IMR-90 (cell line): Measurements from ENCODE around the gene CHSY3. TPM values are rescaled to one million over a fixed set of nuclear protein-coding genes. Genes with fewer than 3 reads are reported as not detected.

Source experiments
- ATAC-seq: fragments of 200-7000 bp; cut with Tn5 transposase; 2 replicates; pipeline ENCODE4 v1.9.1; 2020; ENCODE audit warnings: low read depth, mild to moderate bottlenecking, moderate library complexity
- BruUV-seq: library from RNA; stranded (reverse); fragments of 400-500 nt; replicated peaks from 2 replicates; lab custom pipeline; 2021; lab: Mats Ljungman, UMichigan
- CTCF ChIA-PET: fragments of 300-600 bp; formaldehyde crosslinking; extraction: SDS; loops from one replicate; lab custom pipeline; 2021; ENCODE audit warnings: antibody characterized with exemption; lab: Yijun Ruan, JAX
- POLR2A ChIA-PET: fragments of 300-600 bp; sonication (Branson Sonifier 250); formaldehyde crosslinking; loops from one replicate; lab custom pipeline; 2022; ENCODE audit warnings: antibody characterized with exemption; ENCODE audit not compliant: unreplicated experiment; lab: Charles Lee
- DNase-seq: peaks from one replicate; pipeline ENCODE4 v3.0.0; 2013
- H2AFZ ChIP-seq: replicated peaks from 2 replicates; pipeline ENCODE3; 2013; ENCODE audit warnings: low read length, mild to moderate bottlenecking; ENCODE audit not compliant: poor library complexity
- H2AK5ac ChIP-seq: 2 replicates; pipeline ENCODE4 v1.6.1; 2013; ENCODE audit warnings: low read depth, low read length, inconsistent platforms
- H2AK9ac ChIP-seq: replicated peaks from 2 replicates; pipeline ENCODE3; 2013; ENCODE audit warnings: mild to moderate bottlenecking, low read depth, low read length, moderate library complexity; ENCODE audit not compliant: poor library complexity
- H2BK120ac ChIP-seq: 2 replicates; pipeline ENCODE4 v1.6.1; 2013; ENCODE audit warnings: low read depth, low read length, inconsistent platforms
- H2BK15ac ChIP-seq: 3 replicates; pipeline ENCODE4 v1.6.1; 2013; ENCODE audit warnings: low read depth, low read length, inconsistent platforms
- H2BK20ac ChIP-seq: 2 replicates; pipeline ENCODE4 v1.6.1; 2013; ENCODE audit warnings: low read depth, mild to moderate bottlenecking, inconsistent platforms, low read length, moderate library complexity
- H2BK5ac ChIP-seq: 2 replicates; pipeline ENCODE4 v1.6.1; 2013; ENCODE audit warnings: mild to moderate bottlenecking, low read depth, low read length, inconsistent platforms; ENCODE audit not compliant: poor library complexity, severe bottlenecking
- H3K14ac ChIP-seq: replicated peaks from 2 replicates; pipeline ENCODE4 v1.6.1; 2013; ENCODE audit warnings: low read depth, low read length, inconsistent platforms
- H3K18ac ChIP-seq: 2 replicates; pipeline ENCODE4 v1.6.1; 2013; ENCODE audit warnings: low read depth, low read length, control low read depth
- H3K23ac ChIP-seq: 2 replicates; pipeline ENCODE4 v1.6.1; 2013; ENCODE audit warnings: low read depth, low read length, inconsistent platforms
- H3K27ac ChIP-seq: 2 replicates; pipeline ENCODE4 v1.5.1; 2013; ENCODE audit warnings: mild to moderate bottlenecking, control low read depth, low read length; ENCODE audit not compliant: insufficient read depth
- H3K27me3 ChIP-seq: 2 replicates; pipeline ENCODE4 v1.6.1; 2013; ENCODE audit warnings: low read length; ENCODE audit not compliant: control insufficient read depth, insufficient read depth
- H3K36me3 ChIP-seq: 2 replicates; pipeline ENCODE4 v1.6.1; 2013; ENCODE audit warnings: low read length, mixed read lengths; ENCODE audit not compliant: control insufficient read depth, insufficient read depth
- H3K4ac ChIP-seq: 2 replicates; pipeline ENCODE4 v1.6.1; 2013; ENCODE audit warnings: low read depth, low read length, inconsistent platforms
- H3K4me1 ChIP-seq: 2 replicates; pipeline ENCODE4 v1.6.1; 2013; ENCODE audit warnings: low read length, mixed read lengths; ENCODE audit not compliant: control insufficient read depth, insufficient read depth
- H3K4me2 ChIP-seq: 2 replicates; pipeline ENCODE4 v1.6.1; 2013; ENCODE audit warnings: low read depth, mild to moderate bottlenecking, control low read depth, low read length, moderate library complexity
- H3K4me3 ChIP-seq: 2 replicates; pipeline ENCODE4 v1.5.1; 2013; ENCODE audit warnings: low read depth, mild to moderate bottlenecking, control low read depth, low read length, moderate library complexity; ENCODE audit not compliant: insufficient read depth
- H3K56ac ChIP-seq: 2 replicates; pipeline ENCODE4 v1.6.1; 2013; ENCODE audit warnings: low read length, inconsistent platforms; ENCODE audit not compliant: insufficient read depth; ENCODE audit errors: extremely low read depth
- H3K79me1 ChIP-seq, 2 experiments: 2 replicates each; pipeline ENCODE4 v1.6.1; 2013; ENCODE audit warnings: low read length in 2 of 2, inconsistent platforms in 1 of 2, low read depth in 1 of 2
- H3K9ac ChIP-seq: 2 replicates; pipeline ENCODE4 v1.6.1; 2013; ENCODE audit warnings: low read depth, low read length, control low read depth
- H3K9me1 ChIP-seq: 2 replicates; pipeline ENCODE4 v1.6.1; 2013; ENCODE audit warnings: low read length, inconsistent platforms; ENCODE audit not compliant: insufficient read depth
- H3K9me3 ChIP-seq: 2 replicates; pipeline ENCODE4 v1.6.1; 2013; ENCODE audit warnings: low read length; ENCODE audit not compliant: control insufficient read depth, insufficient read depth
- H4K20me1 ChIP-seq: 2 replicates; pipeline ENCODE4 v1.6.1; 2013; ENCODE audit warnings: low read length, inconsistent platforms; ENCODE audit not compliant: insufficient read depth
- H4K5ac ChIP-seq: 2 replicates; pipeline ENCODE4 v1.6.1; 2013; ENCODE audit warnings: mild to moderate bottlenecking, low read depth, low read length, control low read depth
- H4K8ac ChIP-seq, 2 experiments: 2 replicates each; pipeline ENCODE4 v1.6.1; 2013; ENCODE audit warnings: low read depth in 2 of 2, low read length in 2 of 2, control low read depth in 1 of 2, inconsistent platforms in 1 of 2
- H4K91ac ChIP-seq: 2 replicates; pipeline ENCODE4 v1.6.1; 2013; ENCODE audit warnings: low read depth, low read length, inconsistent platforms; ENCODE audit not compliant: insufficient read depth
- BHLHE40 ChIP-seq: fragments of 150-350 bp; IDR thresholded peaks from 2 replicates; pipeline ENCODE4 v1.6.1; 2016; ENCODE audit warnings: mild to moderate bottlenecking, low read depth, low read length
- CEBPB ChIP-seq: IDR thresholded peaks from 2 replicates; pipeline ENCODE4 v1.6.1; 2012; ENCODE audit warnings: low read depth, low read length, improper control_type of control experiment
- CHD1 ChIP-seq: IDR thresholded peaks from 2 replicates; pipeline ENCODE4 v1.6.1; 2012; ENCODE audit warnings: low read depth, low read length, improper control_type of control experiment
- FOS ChIP-seq: fragments of 150-350 bp; IDR thresholded peaks from 2 replicates; pipeline ENCODE4 v1.6.1; 2016; ENCODE audit warnings: low read depth, low read length
- MAZ ChIP-seq: IDR thresholded peaks from 2 replicates; pipeline ENCODE4 v1.6.1; 2012; ENCODE audit warnings: low read depth, mild to moderate bottlenecking, low read length, improper control_type of control experiment, moderate library complexity, borderline replicate concordance
- MXI1 ChIP-seq: IDR thresholded peaks from 2 replicates; pipeline ENCODE4 v1.6.1; 2012; ENCODE audit warnings: low read depth, mild to moderate bottlenecking, low read length, moderate library complexity, borderline replicate concordance
- NFE2L2 ChIP-seq: fragments of 150-350 bp; IDR thresholded peaks from 2 replicates; pipeline ENCODE4 v1.6.1; 2016; ENCODE audit warnings: low read depth, mild to moderate bottlenecking, low read length
- POLR2A ChIP-seq: IDR thresholded peaks from 2 replicates; pipeline ENCODE4 v1.6.1; 2012; ENCODE audit warnings: mild to moderate bottlenecking, low read depth, low read length
- RAD21 ChIP-seq: IDR thresholded peaks from 2 replicates; pipeline ENCODE4 v1.6.1; 2012; ENCODE audit warnings: low read length, improper control_type of control experiment
- RCOR1 ChIP-seq: IDR thresholded peaks from 2 replicates; pipeline ENCODE4 v1.6.1; 2012; ENCODE audit warnings: mild to moderate bottlenecking, low read length, improper control_type of control experiment; ENCODE audit not compliant: insufficient replicate concordance
- SMC3 ChIP-seq: fragments of 150-350 bp; IDR thresholded peaks from 2 replicates; pipeline ENCODE4 v1.6.1; 2016; ENCODE audit warnings: low read depth, mild to moderate bottlenecking, antibody characterized with exemption, low read length, moderate library complexity
- USF2 ChIP-seq: fragments of 150-350 bp; IDR thresholded peaks from 2 replicates; pipeline ENCODE4 v1.6.1; 2017; ENCODE audit warnings: mild to moderate bottlenecking, antibody characterized with exemption, low read length, low read depth
- WGBS, 2 experiments: methylation state at CpG; one replicate each; pipeline versions ENCODE4 v1.1.5 to v1.1.7; 2013; ENCODE audit warnings: missing lambda C conversion rate in 2 of 2; ENCODE audit not compliant: insufficient read length in 1 of 2; ENCODE audit errors: extremely low coverage in 2 of 2; 5-methylcytosine and 5-hydroxymethylcytosine counted together
- dilution Hi-C: fragments of 300-500 bp; cut with HindIII; formaldehyde crosslinking; loops from one replicate; pipeline ENCODE4 v1.14.3; 2018; ENCODE audit warnings: low sequenced_read_pairs; ENCODE audit not compliant: unreplicated experiment
- in situ Hi-C: fragments of 300-500 bp; cut with MboI; formaldehyde crosslinking; loops from 3 replicates; pipeline ENCODE4 v1.14.3; 2019; ENCODE audit warnings: low sequenced_read_pairs, inconsistent platforms, mixed read lengths
- intact Hi-C: fragments of 100-400 bp; cut with micrococcal nuclease; formaldehyde crosslinking; loops from 2 replicates; pipeline ENCODE4 v1.10.0; 2022
- polyA plus RNA-seq, 3 experiments: library from polyadenylated mRNA; depleted of rRNA; stranded (reverse); fragments of >200 nt; gene quantifications; 2 replicates each; pipeline ENCODE4 v1.2.3, GENCODE V29; 2012; ENCODE audit warnings: low replicate concordance in 1 of 3
- total RNA-seq: library from RNA; depleted of rRNA; stranded (reverse); fragments of >200 nt; gene quantifications from 2 replicates; pipeline ENCODE4 v1.2.3, GENCODE V29; 2012
- TF ChIP-seq, protein P1 (sequence below): conservative IDR thresholded peaks from 2 replicates; pipeline ENCODE4 v1.5.1; 2012; ENCODE audit warnings: mild to moderate bottlenecking, low read depth, low read length, improper control_type of control experiment
- TF ChIP-seq, protein P2 (sequence below): fragments of 150-350 bp; IDR thresholded peaks from 2 replicates; pipeline ENCODE4 v1.6.1; 2016; ENCODE audit warnings: low read depth, mild to moderate bottlenecking, low read length, moderate library complexity, borderline replicate concordance

Gene CHSY3
- total and polyA plus RNA-seq, 2 of the 4 experiments (the other 2 are of a cell fraction) = 0.62 to 1.3 TPM

- ATAC-seq = no peak
Observed at GRCh38 chr5:130035388-130035787, 131.1 kb downstream of the CHSY3 start.

More at GRCh38 chr5:130035388-130035787, 131.1 kb downstream of the CHSY3 start:
- no peaks in the 10 kb centered on the region for H3K9me3 ChIP-seq
- H3K4me2 ChIP-seq = no peak overlapping the region
- no peak overlapping the region for H3K23ac ChIP-seq
- no peak overlapping the region for H2AFZ ChIP-seq
- WGBS, 2 experiments = no CpG with 5 or more reads among the region's 1 CpG
- H2AK9ac ChIP-seq = no peak overlapping the region
- TF ChIP-seq, protein P1, sequence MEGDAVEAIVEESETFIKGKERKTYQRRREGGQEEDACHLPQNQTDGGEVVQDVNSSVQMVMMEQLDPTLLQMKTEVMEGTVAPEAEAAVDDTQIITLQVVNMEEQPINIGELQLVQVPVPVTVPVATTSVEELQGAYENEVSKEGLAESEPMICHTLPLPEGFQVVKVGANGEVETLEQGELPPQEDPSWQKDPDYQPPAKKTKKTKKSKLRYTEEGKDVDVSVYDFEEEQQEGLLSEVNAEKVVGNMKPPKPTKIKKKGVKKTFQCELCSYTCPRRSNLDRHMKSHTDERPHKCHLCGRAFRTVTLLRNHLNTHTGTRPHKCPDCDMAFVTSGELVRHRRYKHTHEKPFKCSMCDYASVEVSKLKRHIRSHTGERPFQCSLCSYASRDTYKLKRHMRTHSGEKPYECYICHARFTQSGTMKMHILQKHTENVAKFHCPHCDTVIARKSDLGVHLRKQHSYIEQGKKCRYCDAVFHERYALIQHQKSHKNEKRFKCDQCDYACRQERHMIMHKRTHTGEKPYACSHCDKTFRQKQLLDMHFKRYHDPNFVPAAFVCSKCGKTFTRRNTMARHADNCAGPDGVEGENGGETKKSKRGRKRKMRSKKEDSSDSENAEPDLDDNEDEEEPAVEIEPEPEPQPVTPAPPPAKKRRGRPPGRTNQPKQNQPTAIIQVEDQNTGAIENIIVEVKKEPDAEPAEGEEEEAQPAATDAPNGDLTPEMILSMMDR = no peak
- TF ChIP-seq SMC3 = no peak
- no peak for TF ChIP-seq CEBPB
- no peak for TF ChIP-seq RCOR1
- TF ChIP-seq, protein P2, sequence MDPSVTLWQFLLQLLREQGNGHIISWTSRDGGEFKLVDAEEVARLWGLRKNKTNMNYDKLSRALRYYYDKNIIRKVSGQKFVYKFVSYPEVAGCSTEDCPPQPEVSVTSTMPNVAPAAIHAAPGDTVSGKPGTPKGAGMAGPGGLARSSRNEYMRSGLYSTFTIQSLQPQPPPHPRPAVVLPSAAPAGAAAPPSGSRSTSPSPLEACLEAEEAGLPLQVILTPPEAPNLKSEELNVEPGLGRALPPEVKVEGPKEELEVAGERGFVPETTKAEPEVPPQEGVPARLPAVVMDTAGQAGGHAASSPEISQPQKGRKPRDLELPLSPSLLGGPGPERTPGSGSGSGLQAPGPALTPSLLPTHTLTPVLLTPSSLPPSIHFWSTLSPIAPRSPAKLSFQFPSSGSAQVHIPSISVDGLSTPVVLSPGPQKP = no peak
- TF ChIP-seq RAD21 = no peak
- no peak for TF ChIP-seq MAZ
- no peak for TF ChIP-seq POLR2A
- TF ChIP-seq FOS = no peak
- no peak for TF ChIP-seq USF2
- TF ChIP-seq MXI1 = no peak
- no peak for TF ChIP-seq BHLHE40
- TF ChIP-seq CHD1 = no peak
- TF ChIP-seq NFE2L2 = no peak
- H3K18ac ChIP-seq = no peak overlapping the region
- no peaks in the 10 kb centered on the region for H3K36me3 ChIP-seq
- no peak overlapping the region for H2AK5ac ChIP-seq
- H3K4ac ChIP-seq = no peak overlapping the region
- H2BK15ac ChIP-seq = no peak overlapping the region
- H4K91ac ChIP-seq = no peak overlapping the region
- H2BK120ac ChIP-seq = no peak overlapping the region
- no peaks in the 10 kb centered on the region for H3K4me1 ChIP-seq
- H3K9ac ChIP-seq = no peak overlapping the region
- ChIA-PET CTCF (no interaction called here), POLR2A (no interaction called here)
- BruUV-seq = no TSS peak
- no peak overlapping the region for H2BK5ac ChIP-seq
- H4K20me1 ChIP-seq = no peaks in the 10 kb centered on the region
- DNase-seq = no peak
- in situ Hi-C loops = no loop called here
- H3K27me3 ChIP-seq = no peaks in the 10 kb centered on the region
- H3K27ac ChIP-seq = no peak overlapping the region
- H4K8ac ChIP-seq = no peak overlapping the region
- H2BK20ac ChIP-seq = no peak overlapping the region
- no peak overlapping the region for H3K4me3 ChIP-seq
- H3K79me1 ChIP-seq = no peaks in the 10 kb centered on the region
- dilution Hi-C loops = no loop called here
- H4K5ac ChIP-seq = no peak overlapping the region
- H3K14ac ChIP-seq = no peak overlapping the region
- intact Hi-C loops = no loop called here
- no peaks in the 10 kb centered on the region for H3K9me1 ChIP-seq
- H3K56ac ChIP-seq = no peak overlapping the region
